ENCODE data around the gene ZBTB11.
"Not testable (repeated sequence)": the region's sequence is repeated elsewhere in the genome, so short reads cannot be mapped to it uniquely, and the experiment has no call there.

ZBTB11 gene

GRCh38 chr3:101625879-101626278 is 51.1 kb downstream of the ZBTB11 start:
- DNase-seq (ENCODE audit: low read depth): no peak
- TF ChIP-seq CTCF (conservative IDR thresholded peaks at IDR 0.05; ENCODE audit: low read depth, low read length): no peak
- no peak overlapping the region for H3K4me3 ChIP-seq (ENCODE audit: low read length)

GRCh38 chr3:101624857-101625256 is 52.1 kb downstream of the ZBTB11 start:
- DNase-seq (ENCODE audit: low read depth): no peak
- no peak for TF ChIP-seq CTCF (conservative IDR thresholded peaks at IDR 0.05; ENCODE audit: low read depth, low read length)
- no peak overlapping the region for H3K4me3 ChIP-seq (ENCODE audit: low read length)

- no peak overlapping the region for H3K4me3 ChIP-seq (ENCODE audit: low read length)
- no peak for DNase-seq (ENCODE audit: low read depth)
- TF ChIP-seq CTCF (conservative IDR thresholded peaks at IDR 0.05; ENCODE audit: low read depth, low read length): no peak
Measured at GRCh38 chr3:101623656-101624055, 53.3 kb downstream of the ZBTB11 start.

- no peak for DNase-seq (ENCODE audit: low read depth)
- no peak for TF ChIP-seq CTCF (conservative IDR thresholded peaks at IDR 0.05; ENCODE audit: low read depth, low read length)
- H3K4me3 ChIP-seq (ENCODE audit: low read length): no peak overlapping the region
Measured at GRCh38 chr3:101619734-101620133, 57.2 kb downstream of the ZBTB11 start.

- H3K4me3 ChIP-seq (ENCODE audit: low read length): no peak overlapping the region
- no peak for TF ChIP-seq CTCF (conservative IDR thresholded peaks at IDR 0.05; ENCODE audit: low read depth, low read length)
- DNase-seq (ENCODE audit: low read depth): no peak
Measured at GRCh38 chr3:101618726-101619125, 58.2 kb downstream of the ZBTB11 start.

- DNase-seq (ENCODE audit: low read depth): no peak
- H3K4me3 ChIP-seq (ENCODE audit: low read length): no peak overlapping the region
- no peak for TF ChIP-seq CTCF (conservative IDR thresholded peaks at IDR 0.05; ENCODE audit: low read depth, low read length)
Measured at GRCh38 chr3:101617478-101617877, 59.5 kb downstream of the ZBTB11 start.

- TF ChIP-seq CTCF (conservative IDR thresholded peaks at IDR 0.05; ENCODE audit: low read depth, low read length): no peak
- no peak overlapping the region for H3K4me3 ChIP-seq (ENCODE audit: low read length)
- DNase-seq (ENCODE audit: low read depth): no peak
Measured at GRCh38 chr3:101615525-101615924, 61.4 kb downstream of the ZBTB11 start.

- not testable (repeated sequence) for DNase-seq (ENCODE audit: low read depth)
Measured at GRCh38 chr3:101613014-101613413, 63.9 kb downstream of the ZBTB11 start.

More at GRCh38 chr3:101613014-101613413, 63.9 kb downstream of the ZBTB11 start:
- not testable (repeated sequence) for H3K4me3 ChIP-seq (ENCODE audit: low read length)
